IMR-90 (cell line): ENCODE measurements around the gene TNFSF13B.

ENCODE experiments used
- CEBPB ChIP-seq: IDR thresholded peaks from 2 replicates; pipeline ENCODE4 v1.6.1; 2012; ENCODE audit warnings: low read depth, low read length, improper control_type of control experiment
- CHD1 ChIP-seq: IDR thresholded peaks from 2 replicates; pipeline ENCODE4 v1.6.1; 2012; ENCODE audit warnings: low read depth, low read length, improper control_type of control experiment
- ELK1 ChIP-seq: fragments of 150-350 bp; IDR thresholded peaks from 2 replicates; pipeline ENCODE4 v1.6.1; 2016; ENCODE audit warnings: low read depth, mild to moderate bottlenecking, low read length, moderate library complexity, borderline replicate concordance
- FOS ChIP-seq: fragments of 150-350 bp; IDR thresholded peaks from 2 replicates; pipeline ENCODE4 v1.6.1; 2016; ENCODE audit warnings: low read depth, low read length
- MAFK ChIP-seq: IDR thresholded peaks from 2 replicates; pipeline ENCODE4 v1.6.1; 2012; ENCODE audit warnings: low read depth, low read length, improper control_type of control experiment
- MAZ ChIP-seq: IDR thresholded peaks from 2 replicates; pipeline ENCODE4 v1.6.1; 2012; ENCODE audit warnings: low read depth, mild to moderate bottlenecking, low read length, improper control_type of control experiment, moderate library complexity, borderline replicate concordance
- MXI1 ChIP-seq: IDR thresholded peaks from 2 replicates; pipeline ENCODE4 v1.6.1; 2012; ENCODE audit warnings: low read depth, mild to moderate bottlenecking, low read length, moderate library complexity, borderline replicate concordance
- POLR2A ChIP-seq: IDR thresholded peaks from 2 replicates; pipeline ENCODE4 v1.6.1; 2012; ENCODE audit warnings: mild to moderate bottlenecking, low read depth, low read length
- RAD21 ChIP-seq: IDR thresholded peaks from 2 replicates; pipeline ENCODE4 v1.6.1; 2012; ENCODE audit warnings: low read length, improper control_type of control experiment
- RCOR1 ChIP-seq: IDR thresholded peaks from 2 replicates; pipeline ENCODE4 v1.6.1; 2012; ENCODE audit warnings: mild to moderate bottlenecking, low read length, improper control_type of control experiment; ENCODE audit not compliant: insufficient replicate concordance
- RFX5 ChIP-seq: IDR thresholded peaks from 2 replicates; pipeline ENCODE4 v1.8.0; 2012; ENCODE audit warnings: low read depth, mild to moderate bottlenecking, low read length, moderate library complexity
- SMC3 ChIP-seq: fragments of 150-350 bp; IDR thresholded peaks from 2 replicates; pipeline ENCODE4 v1.6.1; 2016; ENCODE audit warnings: low read depth, mild to moderate bottlenecking, antibody characterized with exemption, low read length, moderate library complexity
- USF2 ChIP-seq: fragments of 150-350 bp; IDR thresholded peaks from 2 replicates; pipeline ENCODE4 v1.6.1; 2017; ENCODE audit warnings: mild to moderate bottlenecking, antibody characterized with exemption, low read length, low read depth
- TF ChIP-seq, protein P1 (sequence below): conservative IDR thresholded peaks from 2 replicates; pipeline ENCODE4 v1.5.1; 2012; ENCODE audit warnings: mild to moderate bottlenecking, low read depth, low read length, improper control_type of control experiment

DNA sequence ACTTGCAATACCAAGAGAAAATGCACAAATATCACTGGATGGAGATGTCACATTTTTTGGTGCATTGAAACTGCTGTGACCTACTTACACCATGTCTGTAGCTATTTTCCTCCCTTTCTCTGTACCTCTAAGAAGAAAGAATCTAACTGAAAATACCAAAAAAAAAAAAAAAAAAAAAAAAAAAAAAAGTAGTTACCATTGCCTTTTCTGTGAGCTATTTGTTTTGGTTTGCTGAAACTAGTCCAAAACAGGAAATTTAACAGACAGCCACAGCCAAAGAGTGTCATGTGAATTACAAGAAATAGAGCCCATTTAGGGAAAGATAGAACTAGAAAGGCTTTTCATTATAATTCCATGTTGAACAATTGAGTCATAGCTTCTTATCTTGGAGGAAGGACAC, 37.3 kb downstream of the TNFSF13B start:
- no peak for TF ChIP-seq MAFK
- TF ChIP-seq CEBPB, result no peak
- TF ChIP-seq RAD21, result no peak
- TF ChIP-seq SMC3, result no peak
- TF ChIP-seq, protein P1, sequence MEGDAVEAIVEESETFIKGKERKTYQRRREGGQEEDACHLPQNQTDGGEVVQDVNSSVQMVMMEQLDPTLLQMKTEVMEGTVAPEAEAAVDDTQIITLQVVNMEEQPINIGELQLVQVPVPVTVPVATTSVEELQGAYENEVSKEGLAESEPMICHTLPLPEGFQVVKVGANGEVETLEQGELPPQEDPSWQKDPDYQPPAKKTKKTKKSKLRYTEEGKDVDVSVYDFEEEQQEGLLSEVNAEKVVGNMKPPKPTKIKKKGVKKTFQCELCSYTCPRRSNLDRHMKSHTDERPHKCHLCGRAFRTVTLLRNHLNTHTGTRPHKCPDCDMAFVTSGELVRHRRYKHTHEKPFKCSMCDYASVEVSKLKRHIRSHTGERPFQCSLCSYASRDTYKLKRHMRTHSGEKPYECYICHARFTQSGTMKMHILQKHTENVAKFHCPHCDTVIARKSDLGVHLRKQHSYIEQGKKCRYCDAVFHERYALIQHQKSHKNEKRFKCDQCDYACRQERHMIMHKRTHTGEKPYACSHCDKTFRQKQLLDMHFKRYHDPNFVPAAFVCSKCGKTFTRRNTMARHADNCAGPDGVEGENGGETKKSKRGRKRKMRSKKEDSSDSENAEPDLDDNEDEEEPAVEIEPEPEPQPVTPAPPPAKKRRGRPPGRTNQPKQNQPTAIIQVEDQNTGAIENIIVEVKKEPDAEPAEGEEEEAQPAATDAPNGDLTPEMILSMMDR, result no peak
- no peak for TF ChIP-seq POLR2A
- no peak for TF ChIP-seq FOS
- TF ChIP-seq RCOR1, result no peak
- no peak for TF ChIP-seq RFX5
- TF ChIP-seq USF2, result no peak
- no peak for TF ChIP-seq MXI1
- TF ChIP-seq MAZ, result no peak
- TF ChIP-seq CHD1, result no peak
- TF ChIP-seq ELK1, result no peak
